Fibroblast of skin of right biceps (primary cell): ENCODE data around the gene UNC45B.
"Not testable (repeated sequence)": the region's sequence is repeated elsewhere in the genome, so short reads cannot be mapped to it uniquely, and the experiment has no call there.

Source experiments
- DNase-seq: peaks from one replicate; pipeline ENCODE4 v3.0.0-alpha.2; 2013

The UNC45B gene, protein sequence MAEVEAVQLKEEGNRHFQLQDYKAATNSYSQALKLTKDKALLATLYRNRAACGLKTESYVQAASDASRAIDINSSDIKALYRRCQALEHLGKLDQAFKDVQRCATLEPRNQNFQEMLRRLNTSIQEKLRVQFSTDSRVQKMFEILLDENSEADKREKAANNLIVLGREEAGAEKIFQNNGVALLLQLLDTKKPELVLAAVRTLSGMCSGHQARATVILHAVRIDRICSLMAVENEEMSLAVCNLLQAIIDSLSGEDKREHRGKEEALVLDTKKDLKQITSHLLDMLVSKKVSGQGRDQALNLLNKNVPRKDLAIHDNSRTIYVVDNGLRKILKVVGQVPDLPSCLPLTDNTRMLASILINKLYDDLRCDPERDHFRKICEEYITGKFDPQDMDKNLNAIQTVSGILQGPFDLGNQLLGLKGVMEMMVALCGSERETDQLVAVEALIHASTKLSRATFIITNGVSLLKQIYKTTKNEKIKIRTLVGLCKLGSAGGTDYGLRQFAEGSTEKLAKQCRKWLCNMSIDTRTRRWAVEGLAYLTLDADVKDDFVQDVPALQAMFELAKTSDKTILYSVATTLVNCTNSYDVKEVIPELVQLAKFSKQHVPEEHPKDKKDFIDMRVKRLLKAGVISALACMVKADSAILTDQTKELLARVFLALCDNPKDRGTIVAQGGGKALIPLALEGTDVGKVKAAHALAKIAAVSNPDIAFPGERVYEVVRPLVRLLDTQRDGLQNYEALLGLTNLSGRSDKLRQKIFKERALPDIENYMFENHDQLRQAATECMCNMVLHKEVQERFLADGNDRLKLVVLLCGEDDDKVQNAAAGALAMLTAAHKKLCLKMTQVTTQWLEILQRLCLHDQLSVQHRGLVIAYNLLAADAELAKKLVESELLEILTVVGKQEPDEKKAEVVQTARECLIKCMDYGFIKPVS

DNA sequence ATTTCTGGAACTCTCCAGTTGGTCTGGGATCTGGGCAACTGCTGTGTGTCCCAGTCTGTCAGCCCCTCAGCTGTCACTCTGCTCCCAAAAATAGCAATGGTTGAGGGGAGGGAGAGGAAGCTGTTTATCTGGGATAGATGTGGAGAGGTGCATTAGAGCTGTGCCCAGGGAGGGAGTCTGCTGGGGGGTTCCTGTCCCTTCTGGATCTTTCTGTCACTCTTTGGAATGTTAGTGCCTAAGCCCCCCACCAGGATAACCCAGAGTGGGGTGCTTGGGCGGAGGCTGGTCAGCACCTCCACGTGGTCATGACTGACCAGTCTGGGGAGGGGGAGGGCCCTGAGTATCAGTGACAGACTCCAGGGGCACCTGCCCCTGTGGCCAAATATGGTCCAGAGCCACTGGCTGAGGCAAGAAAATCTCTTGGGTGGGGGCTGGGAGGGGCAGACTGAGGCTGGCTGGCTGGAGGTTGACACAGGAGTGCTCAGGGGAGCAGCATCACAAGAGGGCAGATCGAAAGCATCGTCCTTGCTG is at the start of gene UNC45B:
Gene UNC45B (plus strand): TSS at position 443 of the 531 bp plus-strand sequence. CDS start 447 bp downstream, outside the sequence.
- no peak for DNase-seq

DNA sequence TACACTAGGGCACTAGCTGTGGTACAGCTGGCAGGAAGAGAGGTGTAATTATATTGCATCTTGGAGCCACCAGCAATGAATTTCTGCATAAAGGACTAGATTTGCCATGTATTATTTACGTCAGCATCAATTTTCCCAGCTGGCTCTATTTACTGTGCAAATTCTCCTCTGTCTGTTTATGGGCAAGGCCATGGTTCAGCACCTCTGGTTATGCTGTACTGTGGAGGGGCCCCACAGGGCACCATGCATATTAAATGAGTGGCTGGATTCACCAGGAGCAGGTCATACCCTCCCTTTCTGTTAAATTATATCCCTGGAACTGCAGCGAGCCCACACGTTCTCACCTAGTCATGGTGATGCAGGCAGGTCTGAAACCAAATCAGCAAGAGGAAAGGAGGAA is 47.7 kb upstream of the UNC45B start:
- DNase-seq, result no peak

GRCh38 chr17:35101036-35101435 is 46.6 kb upstream of the UNC45B start:
- no peak for DNase-seq

DNA sequence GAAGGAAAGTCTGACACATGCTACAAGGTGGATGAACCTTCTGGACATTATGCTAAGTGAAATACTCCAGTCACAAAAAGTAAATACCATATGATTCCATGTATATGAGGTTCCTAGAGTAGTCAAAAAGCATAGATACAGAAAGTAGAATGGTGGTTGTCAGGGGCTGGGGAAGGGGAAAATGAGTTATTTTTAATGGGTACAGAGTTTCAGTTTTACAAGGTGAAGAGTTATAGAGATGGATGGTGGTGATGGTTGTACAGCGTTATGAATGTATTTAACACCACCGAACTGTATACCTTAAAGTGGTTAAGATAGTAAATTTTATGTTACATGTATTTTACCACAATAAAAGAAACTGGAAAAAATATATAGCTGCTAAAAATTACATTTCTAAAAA is 45.9 kb upstream of the UNC45B start:
- no peak for DNase-seq

- no peak for DNase-seq
Observed at GRCh38 chr17:35103271-35103670, 44.3 kb upstream of the UNC45B start.

GRCh38 chr17:35104844-35105450 is 42.7 kb upstream of the UNC45B start:
- DNase-seq, result no peak

- DNase-seq, result not testable (repeated sequence)
Observed at GRCh38 chr17:35110791-35111190, 36.8 kb upstream of the UNC45B start.

GRCh38 chr17:35116845-35117244 is 30.8 kb upstream of the UNC45B start:
- no peak for DNase-seq

GRCh38 chr17:35117984-35118383 is 29.6 kb upstream of the UNC45B start:
- DNase-seq, result peak; percentile 32

- DNase-seq, result peak; percentile 73
Observed at GRCh38 chr17:35119370-35120165, 28.0 kb upstream of the UNC45B start, which contains the start of gene RAD51D. TSS of gene RAD51D (minus strand) at chr17:35119860. CDS start at chr17:35119613, 247 bp downstream.

DNA sequence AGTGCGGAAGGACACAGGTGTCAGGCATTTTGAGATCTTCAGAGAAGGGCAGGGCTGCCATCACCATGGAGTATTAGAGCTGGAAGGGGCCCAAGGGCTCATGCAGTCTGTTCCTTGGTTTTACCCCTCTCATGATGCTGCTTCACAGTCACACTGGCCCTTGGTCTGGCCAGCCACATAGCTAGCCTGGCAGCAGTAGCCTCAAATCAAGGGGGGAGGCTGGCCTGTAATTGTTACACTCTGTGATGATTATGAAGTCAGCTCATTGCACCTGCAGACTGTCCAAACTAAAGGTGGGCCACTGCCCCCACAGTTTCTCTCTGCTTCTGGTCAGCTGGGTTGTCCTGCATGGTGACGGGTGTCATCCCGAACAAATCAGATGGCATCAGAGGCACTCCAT is 26.3 kb upstream of the UNC45B start, which contains the start of gene FNDC8:
Gene FNDC8 (plus strand): TSS at position 301 of the 400 bp plus-strand sequence. CDS start 79 bp downstream, at position 380.
- DNase-seq, result no peak

- peak; percentile 61 for DNase-seq
Observed at GRCh38 chr17:35127751-35128514, 19.7 kb upstream of the UNC45B start.

- DNase-seq, result no peak
Observed at GRCh38 chr17:35129154-35129972, 18.3 kb upstream of the UNC45B start.

- DNase-seq, result peak; percentile 10
Observed at GRCh38 chr17:35129973-35130351, 17.7 kb upstream of the UNC45B start.

- DNase-seq, result no peak
Observed at GRCh38 chr17:35130392-35130791, 17.2 kb upstream of the UNC45B start.

DNA sequence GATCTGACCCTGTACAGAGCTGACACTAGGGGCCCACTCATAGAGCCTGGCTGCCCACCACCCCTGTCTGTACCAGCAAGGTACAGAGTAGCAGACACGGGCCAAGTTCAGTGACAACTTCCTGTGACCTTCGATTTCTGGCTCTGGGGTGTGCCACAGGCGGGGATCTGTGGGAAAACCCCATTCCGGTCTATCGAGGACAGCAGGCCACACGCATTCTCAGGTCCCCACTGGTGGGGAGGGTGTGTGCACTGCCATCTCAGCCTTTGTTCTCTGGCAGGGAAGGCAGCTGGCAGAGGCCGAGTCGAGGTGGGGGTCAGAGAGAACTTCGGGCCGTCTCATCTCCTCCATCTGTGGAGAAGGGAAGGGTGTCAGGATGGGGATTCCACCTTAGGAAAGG is 15.5 kb upstream of the UNC45B start:
- DNase-seq, result no peak

DNA sequence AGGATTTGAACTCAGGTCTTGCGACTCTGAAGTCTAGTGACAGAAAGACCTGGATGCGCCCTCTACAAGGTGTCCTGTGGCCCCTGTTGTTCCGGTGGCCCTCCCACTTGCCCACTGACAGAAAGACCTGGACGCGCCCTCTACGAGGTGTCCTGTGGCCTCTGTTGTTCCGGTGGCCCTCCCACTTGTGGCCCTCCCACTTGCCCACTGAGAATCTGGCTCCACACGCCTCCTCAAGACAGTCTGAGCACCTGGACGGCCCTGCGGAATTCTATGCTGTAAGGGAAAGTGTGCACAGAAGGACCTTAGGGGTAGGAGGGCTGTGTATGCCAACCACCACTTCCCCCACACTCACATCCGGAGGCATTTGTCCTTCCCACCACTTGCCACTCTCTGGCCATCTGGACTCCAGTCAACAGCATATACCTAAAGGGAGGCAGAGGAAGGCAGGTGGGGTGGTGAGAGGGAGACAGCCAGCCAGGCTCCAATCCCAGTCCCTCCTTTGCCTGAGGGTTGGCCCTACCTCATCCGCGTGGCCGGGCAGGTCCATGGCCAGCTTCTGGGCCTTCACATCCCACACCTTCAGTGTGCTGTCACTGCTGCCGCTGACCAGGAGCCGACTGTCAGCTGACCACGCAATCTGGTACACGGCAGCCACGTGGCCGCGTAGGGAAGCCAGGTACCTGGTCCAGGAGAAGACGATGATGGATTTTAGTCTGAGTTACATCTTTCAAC is 14.6 kb upstream of the UNC45B start:
- no peak for DNase-seq

DNA sequence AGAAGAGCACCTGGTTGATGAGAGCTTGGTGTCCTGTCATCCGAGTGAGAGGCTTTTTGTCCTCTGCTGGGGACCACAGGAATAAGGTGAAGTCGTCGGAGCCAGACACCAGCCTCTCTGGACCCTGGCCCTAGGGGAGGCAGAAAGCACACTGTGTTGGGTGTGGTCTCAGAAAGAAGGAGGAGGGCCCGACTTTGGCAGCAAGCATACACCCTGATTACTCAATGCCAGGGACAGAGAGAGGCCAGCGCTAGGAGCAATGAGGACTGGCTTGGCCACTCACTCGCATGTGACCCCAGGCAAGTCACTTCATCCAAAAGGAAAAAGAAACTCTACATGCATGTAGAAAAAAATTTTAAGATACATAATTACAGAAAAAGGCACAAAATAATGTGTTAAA is 12.3 kb upstream of the UNC45B start:
- no peak for DNase-seq

DNA sequence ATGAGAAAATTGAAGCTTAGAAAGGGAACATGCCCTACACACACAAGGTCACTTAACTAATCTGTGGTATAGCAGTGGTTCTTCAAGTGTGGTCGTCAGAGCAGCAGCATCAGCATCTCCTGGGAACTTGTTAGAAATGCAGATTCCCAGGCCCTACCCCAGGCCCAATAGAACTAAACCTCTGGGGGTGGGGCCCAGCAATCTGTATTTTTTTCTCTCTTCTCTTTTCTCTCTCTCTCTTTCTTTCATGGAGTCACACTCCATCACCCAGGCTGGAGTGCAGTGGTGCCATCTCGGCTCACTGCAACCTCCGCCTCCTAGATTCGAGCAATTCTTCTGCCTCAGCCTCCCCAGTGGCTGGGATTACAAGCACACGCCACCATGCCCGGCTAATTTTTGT is 9.4 kb upstream of the UNC45B start:
- DNase-seq, result no peak
